HepG2 (cell line): ENCODE results near the gene PTPRM. TPM values are rescaled to one million over a fixed set of nuclear protein-coding genes. Genes with fewer than 3 reads are reported as not detected.

ENCODE experiments used
- ELF4 ChIP-seq: sonication (generic); formaldehyde crosslinking; IDR thresholded peaks from 2 replicates; pipeline ENCODE4 v1.5.0; 2020; ENCODE audit warnings: missing genetic modification reagents, mild to moderate bottlenecking, moderate library complexity, borderline replicate concordance
- EZH2 ChIP-seq: conservative IDR thresholded peaks from 2 replicates; pipeline ENCODE4 v1.6.1; 2012; ENCODE audit warnings: mild to moderate bottlenecking, low read depth, low read length, moderate library complexity
- GFI1 ChIP-seq: sonication (generic); formaldehyde crosslinking; IDR thresholded peaks from 2 replicates; pipeline ENCODE4 v1.5.0; 2020; ENCODE audit warnings: missing genetic modification reagents, mild to moderate bottlenecking, borderline replicate concordance
- KDM5A ChIP-seq: fragments of 200-600 bp; sonication (generic); IDR thresholded peaks from 2 replicates; pipeline ENCODE4 v1.7.0; 2018; ENCODE audit warnings: antibody characterized with exemption, mild to moderate bottlenecking, low read length, borderline replicate concordance
- NPAS2 ChIP-seq: sonication (generic); formaldehyde crosslinking; IDR thresholded peaks from 2 replicates; pipeline ENCODE4 v1.8.0; 2022; ENCODE audit warnings: mild to moderate bottlenecking, missing genetic modification reagents, borderline replicate concordance
- NR2C2 ChIP-seq: sonication (generic); formaldehyde crosslinking; IDR thresholded peaks from 2 replicates; pipeline ENCODE4 v1.4.0; 2020; ENCODE audit warnings: missing genetic modification reagents, mild to moderate bottlenecking, moderate library complexity, borderline replicate concordance
- SMC3 ChIP-seq: IDR thresholded peaks from 2 replicates; pipeline ENCODE4 v1.6.1; 2011; ENCODE audit warnings: low read length, improper control_type of control experiment
- STAG1 ChIP-seq: sonication (generic); formaldehyde crosslinking; IDR thresholded peaks from 2 replicates; pipeline ENCODE4 v1.4.0; 2020; ENCODE audit warnings: missing genetic modification reagents
- ZNF644 ChIP-seq: IDR thresholded peaks from 2 replicates; pipeline ENCODE4 v1.6.1; 2016; ENCODE audit warnings: low read depth
- polyA plus RNA-seq, 8 experiments: library from polyadenylated mRNA; depleted of rRNA in 3 of 8; stranded (reverse) in 7 of 8; unstranded in 1 of 8; fragments of >200 nt; fragmentation: Illumina TruSeq in 4 of 8; extraction: Trizol in 4 of 8; gene quantifications; 2 replicates each; pipeline versions ENCODE4 v1.2.1 to v1.2.3, GENCODE V29; 2011 to 2016; ENCODE audit warnings: low read depth in 4 of 8, missing spikeins in 1 of 8, mixed read lengths in 1 of 8; ENCODE audit not compliant: insufficient read depth in 1 of 8
- total RNA-seq, 5 experiments: library from RNA; depleted of rRNA; stranded (reverse); fragments of >200 nt; fragmentation: Illumina TruSeq; extraction: Trizol; gene quantifications; 2 replicates each; pipeline ENCODE4 v1.2.3, GENCODE V29; 2016; ENCODE audit warnings: low read depth in 1 of 5
- TF ChIP-seq, protein P1 (sequence below): sonication (generic); formaldehyde crosslinking; IDR thresholded peaks from 2 replicates; pipeline ENCODE4 v1.4.0; 2020; ENCODE audit warnings: missing genetic modification reagents, mild to moderate bottlenecking, borderline replicate concordance

PTPRM gene
- total and polyA plus RNA-seq, 2 of the 13 experiments (the other 11 are each of a cell fraction or from before 2014, with no cell fraction given), result 12.6 to 108 TPM

DNA sequence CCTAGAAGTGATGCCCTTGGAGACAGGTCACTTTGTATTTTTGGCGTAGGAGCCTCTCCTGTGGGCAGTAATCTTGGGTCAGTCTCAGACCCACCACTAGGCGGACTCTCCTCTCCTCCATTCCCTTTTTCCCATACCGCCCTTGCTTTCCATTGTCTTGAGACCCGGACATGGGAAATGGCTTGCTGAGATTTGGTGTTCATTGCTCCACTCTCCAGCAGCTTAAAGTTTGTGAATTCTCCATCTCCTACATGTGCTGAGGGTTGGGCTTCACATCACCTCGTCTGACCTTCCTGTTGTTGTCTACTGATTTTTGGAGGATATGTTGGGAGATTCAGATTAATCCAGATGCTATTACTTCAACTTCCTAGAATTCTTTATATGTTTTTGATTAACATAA lies 882.9 kb downstream of the PTPRM start (continued):
- TF ChIP-seq GFI1 (CRISPR knock-in tag) (peak; percentile 68; the same call in 1 of the 2 replicates), SMC3 (0 out of 2 replicates have a peak, but pooled peaks have one; percentile 30), NR2C2 (CRISPR knock-in tag) (no peak), EZH2 (no peak), KDM5A (no peak), ELF4 (CRISPR knock-in tag) (no peak), NPAS2 (CRISPR knock-in tag) (no peak), ZNF644 (CRISPR knock-in tag) (0 out of 2 replicates have a peak, but pooled peaks have one; percentile 48), STAG1 (CRISPR knock-in tag) (peak; percentile 30)
- TF ChIP-seq, protein P1, sequence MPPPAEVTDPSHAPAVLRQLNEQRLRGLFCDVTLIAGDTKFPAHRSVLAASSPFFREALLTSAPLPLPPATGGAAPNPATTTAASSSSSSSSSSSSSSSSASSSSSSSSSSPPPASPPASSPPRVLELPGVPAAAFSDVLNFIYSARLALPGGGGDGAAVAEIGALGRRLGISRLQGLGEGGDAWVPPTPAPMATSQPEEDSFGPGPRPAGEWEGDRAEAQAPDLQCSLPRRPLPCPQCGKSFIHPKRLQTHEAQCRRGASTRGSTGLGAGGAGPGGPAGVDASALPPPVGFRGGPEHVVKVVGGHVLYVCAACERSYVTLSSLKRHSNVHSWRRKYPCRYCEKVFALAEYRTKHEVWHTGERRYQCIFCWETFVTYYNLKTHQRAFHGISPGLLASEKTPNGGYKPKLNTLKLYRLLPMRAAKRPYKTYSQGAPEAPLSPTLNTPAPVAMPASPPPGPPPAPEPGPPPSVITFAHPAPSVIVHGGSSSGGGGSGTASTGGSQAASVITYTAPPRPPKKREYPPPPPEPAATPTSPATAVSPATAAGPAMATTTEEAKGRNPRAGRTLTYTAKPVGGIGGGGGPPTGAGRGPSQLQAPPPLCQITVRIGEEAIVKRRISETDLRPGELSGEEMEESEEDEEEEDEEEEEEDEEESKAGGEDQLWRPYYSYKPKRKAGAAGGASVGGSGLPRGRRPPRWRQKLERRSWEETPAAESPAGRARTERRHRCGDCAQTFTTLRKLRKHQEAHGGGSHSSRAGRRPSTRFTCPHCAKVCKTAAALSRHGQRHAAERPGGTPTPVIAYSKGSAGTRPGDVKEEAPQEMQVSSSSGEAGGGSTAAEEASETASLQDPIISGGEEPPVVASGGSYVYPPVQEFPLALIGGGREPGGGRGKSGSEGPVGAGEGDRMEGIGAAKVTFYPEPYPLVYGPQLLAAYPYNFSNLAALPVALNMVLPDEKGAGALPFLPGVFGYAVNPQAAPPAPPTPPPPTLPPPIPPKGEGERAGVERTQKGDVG (CRISPR knock-in tag), result no peak
